OCI-LY1 (cell line): Measurements from ENCODE around the gene PRELID2.

Experiments used
- EZH2 ChIP-seq: fragments of 200-600 bp; sonication (generic), shearing (Covaris generic); IDR thresholded peaks from 2 replicates; pipeline ENCODE4 v1.8.0; 2017; ENCODE audit warnings: borderline replicate concordance, mixed run types, mild to moderate bottlenecking, antibody characterized with exemption, low read length, moderate library complexity, mixed read lengths
- TF ChIP-seq, protein P1 (sequence below): fragments of 200-600 bp; sonication (generic), shearing (Covaris generic); IDR thresholded peaks from 2 replicates; pipeline ENCODE4 v1.5.1; 2017; ENCODE audit warnings: mild to moderate bottlenecking, antibody characterized with exemption, low read length, moderate library complexity, mixed read lengths

DNA sequence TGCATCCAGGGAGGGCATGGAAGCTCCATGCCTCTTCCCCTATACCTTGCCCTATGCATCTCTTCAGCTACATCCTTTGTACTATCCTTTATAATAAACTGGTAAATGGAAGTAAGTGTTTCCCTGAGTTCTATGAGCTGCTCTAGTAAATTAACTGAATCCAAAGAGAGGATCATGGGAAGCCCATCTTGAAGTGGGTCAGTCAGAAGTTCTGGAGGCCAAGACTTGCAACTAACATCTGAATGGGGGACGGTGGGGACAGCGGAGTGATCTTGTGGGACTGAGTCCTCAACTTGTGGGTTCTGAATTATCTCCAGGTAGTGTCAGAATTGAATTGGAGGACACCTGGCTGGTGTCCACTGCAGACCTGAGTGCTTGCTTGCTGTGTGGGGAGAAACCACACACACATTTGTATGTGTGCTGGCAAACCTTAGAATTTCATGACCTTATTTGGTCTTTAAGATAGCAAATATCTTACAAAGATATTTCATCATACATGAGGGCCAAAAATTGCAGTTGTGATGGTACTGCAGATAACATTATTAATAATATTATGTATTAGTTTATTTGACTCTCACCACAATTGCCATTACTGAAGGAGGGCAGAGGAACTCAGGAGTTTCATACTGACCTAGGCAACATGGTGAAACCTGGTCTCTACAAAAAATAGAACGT lies 5.5 kb upstream of the PRELID2 start:
- TF ChIP-seq, protein P1, sequence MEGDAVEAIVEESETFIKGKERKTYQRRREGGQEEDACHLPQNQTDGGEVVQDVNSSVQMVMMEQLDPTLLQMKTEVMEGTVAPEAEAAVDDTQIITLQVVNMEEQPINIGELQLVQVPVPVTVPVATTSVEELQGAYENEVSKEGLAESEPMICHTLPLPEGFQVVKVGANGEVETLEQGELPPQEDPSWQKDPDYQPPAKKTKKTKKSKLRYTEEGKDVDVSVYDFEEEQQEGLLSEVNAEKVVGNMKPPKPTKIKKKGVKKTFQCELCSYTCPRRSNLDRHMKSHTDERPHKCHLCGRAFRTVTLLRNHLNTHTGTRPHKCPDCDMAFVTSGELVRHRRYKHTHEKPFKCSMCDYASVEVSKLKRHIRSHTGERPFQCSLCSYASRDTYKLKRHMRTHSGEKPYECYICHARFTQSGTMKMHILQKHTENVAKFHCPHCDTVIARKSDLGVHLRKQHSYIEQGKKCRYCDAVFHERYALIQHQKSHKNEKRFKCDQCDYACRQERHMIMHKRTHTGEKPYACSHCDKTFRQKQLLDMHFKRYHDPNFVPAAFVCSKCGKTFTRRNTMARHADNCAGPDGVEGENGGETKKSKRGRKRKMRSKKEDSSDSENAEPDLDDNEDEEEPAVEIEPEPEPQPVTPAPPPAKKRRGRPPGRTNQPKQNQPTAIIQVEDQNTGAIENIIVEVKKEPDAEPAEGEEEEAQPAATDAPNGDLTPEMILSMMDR, result no peak
- no peak for TF ChIP-seq EZH2
